DMS153 treated with DMSO at 0.1 percent for 48 hours (cell line): Measurements from ENCODE around the gene SPATA21.
A peak's percentile ranks its signal among the peaks of the same experiment; 100 is the strongest.
"Not testable (repeated sequence)": the region's sequence is repeated elsewhere in the genome, so short reads cannot be mapped to it uniquely, and the experiment has no call there.

Source experiments
- DNase-seq: peaks from one replicate; lab custom pipeline; 2025; ENCODE audit not compliant: unreplicated experiment; lab: John Stamatoyannopoulos, UW

The SPATA21 gene

GRCh38 chr1:16386454-16387113, 50.6 kb downstream of the SPATA21 start:
- DNase-seq, result no peak

GRCh38 chr1:16385659-16386453, 51.4 kb downstream of the SPATA21 start:
- DNase-seq, result no peak

GRCh38 chr1:16383888-16384287, 53.3 kb downstream of the SPATA21 start:
- no peak for DNase-seq

- no peak for DNase-seq
These were observed 56.4 kb downstream of the SPATA21 start for GRCh38 chr1:16380868-16381267.

GRCh38 chr1:16378443-16378842, 58.8 kb downstream of the SPATA21 start:
- no peak for DNase-seq

- DNase-seq, result no peak
These were observed 60.3 kb downstream of the SPATA21 start for GRCh38 chr1:16376971-16377370.

GRCh38 chr1:16375521-16376340, 61.5 kb downstream of the SPATA21 start:
- DNase-seq, result no peak

- no peak for DNase-seq
These were observed 63.0 kb downstream of the SPATA21 start for GRCh38 chr1:16374266-16374665.

GRCh38 chr1:16372535-16373285, 64.5 kb downstream of the SPATA21 start:
- DNase-seq, result no peak

GRCh38 chr1:16371725-16372124, 65.5 kb downstream of the SPATA21 start:
- DNase-seq, result no peak

- DNase-seq, result no peak
These were observed 67.4 kb downstream of the SPATA21 start for GRCh38 chr1:16369821-16370220.

GRCh38 chr1:16367968-16368890, 69.0 kb downstream of the SPATA21 start:
- no peak for DNase-seq

- DNase-seq, result peak; percentile 75
These were observed 69.8 kb downstream of the SPATA21 start for GRCh38 chr1:16367258-16367967.

- DNase-seq, result peak; percentile 97
These were observed 70.4 kb downstream of the SPATA21 start, which contains the start of gene SZRD1 for GRCh38 chr1:16366722-16367257. TSS of gene SZRD1 (plus strand) at chr1:16367242. CDS start at chr1:16367258, 16 bp downstream.

GRCh38 chr1:16365146-16365498, 72.1 kb downstream of the SPATA21 start:
- DNase-seq, result not testable (repeated sequence)

GRCh38 chr1:16356867-16357266, 80.4 kb downstream of the SPATA21 start:
- no peak for DNase-seq

GRCh38 chr1:16354619-16355018, 82.6 kb downstream of the SPATA21 start:
- no peak for DNase-seq

- no peak for DNase-seq
These were observed 84.2 kb downstream of the SPATA21 start for GRCh38 chr1:16352842-16353535.
